ENCODE data around the gene CRABP2.

DNA sequence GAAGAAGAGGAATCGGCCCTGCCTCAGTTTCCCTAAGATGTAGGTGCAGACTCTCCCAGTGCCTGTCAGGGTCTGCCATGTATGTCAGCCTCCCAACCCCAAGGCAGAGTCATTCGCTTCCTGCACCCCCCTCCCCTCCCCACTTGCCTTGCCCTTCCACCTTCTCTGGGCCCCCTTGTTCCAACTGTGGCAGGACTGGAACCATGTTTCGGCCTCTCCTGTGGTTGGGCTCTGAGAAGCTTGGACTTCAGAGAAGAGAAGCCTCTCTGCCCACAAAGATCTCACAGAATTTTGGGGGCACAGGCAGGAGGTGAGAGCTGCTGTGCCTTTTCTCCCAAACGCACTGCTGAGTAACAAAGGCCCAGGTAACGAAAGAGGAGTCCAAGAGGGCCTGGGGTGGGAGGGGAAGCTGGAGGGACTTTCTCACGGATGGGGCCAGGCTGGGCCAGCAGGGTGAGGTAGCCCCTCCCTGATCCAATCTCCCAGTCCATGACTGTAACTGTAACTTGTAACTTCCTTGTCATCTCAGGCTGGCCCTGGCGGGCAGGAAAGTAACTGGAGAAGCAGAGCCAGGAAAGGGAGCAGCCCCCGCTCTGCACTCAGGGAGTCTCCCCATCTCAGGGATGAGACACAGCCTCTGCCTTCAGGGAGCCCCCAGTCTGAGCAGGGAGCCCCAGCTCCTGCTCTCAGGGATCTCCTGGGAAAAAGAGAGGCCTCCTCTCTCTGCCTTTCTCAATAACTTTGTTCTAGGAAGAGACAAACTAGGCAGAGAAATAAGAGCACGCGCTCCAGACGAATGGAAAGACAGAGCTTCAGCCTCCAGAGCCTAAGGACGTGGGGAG lies 11.3 kb downstream of the CRABP2 start:
- TF ChIP-seq, protein P1, sequence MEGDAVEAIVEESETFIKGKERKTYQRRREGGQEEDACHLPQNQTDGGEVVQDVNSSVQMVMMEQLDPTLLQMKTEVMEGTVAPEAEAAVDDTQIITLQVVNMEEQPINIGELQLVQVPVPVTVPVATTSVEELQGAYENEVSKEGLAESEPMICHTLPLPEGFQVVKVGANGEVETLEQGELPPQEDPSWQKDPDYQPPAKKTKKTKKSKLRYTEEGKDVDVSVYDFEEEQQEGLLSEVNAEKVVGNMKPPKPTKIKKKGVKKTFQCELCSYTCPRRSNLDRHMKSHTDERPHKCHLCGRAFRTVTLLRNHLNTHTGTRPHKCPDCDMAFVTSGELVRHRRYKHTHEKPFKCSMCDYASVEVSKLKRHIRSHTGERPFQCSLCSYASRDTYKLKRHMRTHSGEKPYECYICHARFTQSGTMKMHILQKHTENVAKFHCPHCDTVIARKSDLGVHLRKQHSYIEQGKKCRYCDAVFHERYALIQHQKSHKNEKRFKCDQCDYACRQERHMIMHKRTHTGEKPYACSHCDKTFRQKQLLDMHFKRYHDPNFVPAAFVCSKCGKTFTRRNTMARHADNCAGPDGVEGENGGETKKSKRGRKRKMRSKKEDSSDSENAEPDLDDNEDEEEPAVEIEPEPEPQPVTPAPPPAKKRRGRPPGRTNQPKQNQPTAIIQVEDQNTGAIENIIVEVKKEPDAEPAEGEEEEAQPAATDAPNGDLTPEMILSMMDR (IDR thresholded peaks at IDR 0.05; ENCODE audit: low read depth, low read length) = no peak
- no peak for TF ChIP-seq EZH2phosphoT487 (IDR thresholded peaks at IDR 0.05; ENCODE audit: low read depth)
